Activated CD8-positive, alpha-beta memory T cell treated with anti-CD3 and anti-CD28 coated beads, Interleukin-2, amount 10 ng/mL, durations not matched to agents 7 days and 5 days (primary cell): Measurements from ENCODE around the gene ADAMTSL4. TPM values are rescaled to one million over a fixed set of nuclear protein-coding genes. Genes with fewer than 3 reads are reported as not detected.
"Not testable (repeated sequence)": the region's sequence is repeated elsewhere in the genome, so short reads cannot be mapped to it uniquely, and the experiment has no call there.

Source experiments
- ATAC-seq: fragments of 150-1000 bp; cut with Tn5 transposase; one replicate; pipeline ENCODE4 v1.10.0; 2021; ENCODE audit warnings: moderate library complexity
- CTCF ChIA-PET: fragments of 350-600 bp; sonication (Branson Sonifier 250); formaldehyde crosslinking; loops from one replicate; lab custom pipeline; 2021; ENCODE audit warnings: antibody characterized with exemption; lab: Charles Lee
- DNase-seq: peaks from one replicate; pipeline ENCODE4 v3.0.0-alpha.2; 2020
- H3K27ac Mint-ChIP-seq: one replicate; pipeline ENCODE4 v1.8.0; 2021; ENCODE audit warnings: mild to moderate bottlenecking, mixed read lengths
- H3K27me3 Mint-ChIP-seq: one replicate; pipeline ENCODE4 v1.8.0; 2021; ENCODE audit warnings: mixed read lengths
- H3K36me3 Mint-ChIP-seq: one replicate; pipeline ENCODE4 v1.8.0; 2021; ENCODE audit warnings: mild to moderate bottlenecking, mixed read lengths
- H3K4me1 Mint-ChIP-seq: one replicate; pipeline ENCODE4 v1.8.0; 2021; ENCODE audit warnings: mixed read lengths
- H3K4me3 Mint-ChIP-seq: one replicate; pipeline ENCODE4 v1.8.0; 2021; ENCODE audit warnings: mild to moderate bottlenecking, moderate library complexity, mixed read lengths
- H3K9me3 Mint-ChIP-seq: one replicate; pipeline ENCODE4 v1.8.0; 2022; ENCODE audit warnings: low read depth, mixed read lengths
- total RNA-seq, 2 experiments: library from RNA; stranded (reverse); gene quantifications; one replicate each; pipeline ENCODE4 v1.2.3, GENCODE V29; 2021

ADAMTSL4 gene
- total RNA-seq, 2 experiments from 2014 or later = 0.18 to 0.35 TPM

GRCh38 chr1:150578272-150579109, 29.3 kb downstream of the ADAMTSL4 start:
- Mint-ChIP-seq H3K9me3 (no peaks in the 10 kb centered on the region), H3K27me3 (no peaks in the 10 kb centered on the region), H3K27ac (peak overlapping the region; percentile 97), H3K4me1 (peaks cover 38% of the 10 kb centered on the region), H3K4me3 (peak overlapping the region; percentile 99), H3K36me3 (peaks cover 57% of the 10 kb centered on the region)
- ATAC-seq (peak; percentile 6), DNase-seq (peak; percentile 73)
- CTCF ChIA-PET = interaction anchor here (0.9 to 15.0 kb wide), 6 partner anchors 8 to 41 kb away, joined by 3 to 297 read pairs (median 4); no protein-coding TSS in a partner anchor

DNA sequence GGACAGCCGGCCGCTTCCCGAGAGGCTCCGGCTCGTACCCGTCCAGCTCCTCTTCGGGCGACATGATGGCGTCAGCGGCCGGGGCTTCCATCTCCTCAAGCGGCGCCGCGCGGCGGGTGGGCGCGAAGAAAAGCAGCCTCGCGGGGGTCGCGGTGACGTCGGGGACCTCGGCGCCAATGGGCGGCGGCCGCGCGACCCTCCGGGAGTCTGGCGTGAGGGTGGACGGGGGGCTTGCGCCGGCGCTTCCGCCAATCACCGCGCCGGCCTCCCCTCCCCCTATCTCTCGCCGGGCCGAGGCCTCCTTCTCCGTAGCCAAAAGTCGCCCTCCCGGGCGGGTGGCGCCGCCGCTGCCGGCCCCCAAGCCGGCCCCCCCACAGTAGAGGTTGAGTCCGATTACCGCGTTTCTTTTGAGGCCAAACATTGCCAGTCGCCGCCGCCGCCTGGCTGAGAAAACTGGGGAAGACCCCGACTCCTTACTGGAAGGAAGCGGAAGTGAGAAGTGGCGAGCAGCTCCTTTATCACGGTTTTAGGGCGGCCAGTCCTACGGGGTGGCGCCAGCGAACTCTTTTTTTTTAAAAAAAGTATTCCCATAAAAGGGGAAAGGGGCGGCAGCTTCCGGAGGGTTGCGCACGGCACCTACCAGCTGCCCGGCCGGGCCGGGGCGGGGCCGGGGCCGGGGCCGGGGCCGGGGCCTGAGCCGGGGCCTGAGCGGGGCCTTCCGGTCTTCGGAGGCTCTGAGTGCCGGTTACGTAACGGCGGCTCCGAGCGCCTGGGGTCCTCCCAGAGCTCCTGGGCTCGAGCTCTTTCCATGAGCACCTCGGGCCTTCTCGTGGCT, 30.1 kb downstream of the ADAMTSL4 start, which contains the start of gene MCL1:
MCL1 (minus strand) TSS at position 501 of the 835 bp plus-strand sequence; CDS start at position 421, 80 bp downstream.
- H3K36me3 Mint-ChIP-seq = peaks cover 52% of the 10 kb centered on the region
- H3K9me3 Mint-ChIP-seq = no peaks in the 10 kb centered on the region
- H3K27me3 Mint-ChIP-seq = no peaks in the 10 kb centered on the region
- peak; percentile 95 for DNase-seq
- peaks cover 31% of the 10 kb centered on the region for H3K4me1 Mint-ChIP-seq
- CTCF ChIA-PET = interaction anchor here (0.9 to 15.0 kb wide), 14 partner anchors 9 to 346 kb away, joined by 3 to 297 read pairs (median 4); partner anchors contain the start of genes ENSA and SETDB1
- peak within 1 kb of the TSS; percentile 99 for H3K4me3 Mint-ChIP-seq
- ATAC-seq = peak; percentile 76
- peak within 1 kb of the TSS; percentile 97 for H3K27ac Mint-ChIP-seq

DNA sequence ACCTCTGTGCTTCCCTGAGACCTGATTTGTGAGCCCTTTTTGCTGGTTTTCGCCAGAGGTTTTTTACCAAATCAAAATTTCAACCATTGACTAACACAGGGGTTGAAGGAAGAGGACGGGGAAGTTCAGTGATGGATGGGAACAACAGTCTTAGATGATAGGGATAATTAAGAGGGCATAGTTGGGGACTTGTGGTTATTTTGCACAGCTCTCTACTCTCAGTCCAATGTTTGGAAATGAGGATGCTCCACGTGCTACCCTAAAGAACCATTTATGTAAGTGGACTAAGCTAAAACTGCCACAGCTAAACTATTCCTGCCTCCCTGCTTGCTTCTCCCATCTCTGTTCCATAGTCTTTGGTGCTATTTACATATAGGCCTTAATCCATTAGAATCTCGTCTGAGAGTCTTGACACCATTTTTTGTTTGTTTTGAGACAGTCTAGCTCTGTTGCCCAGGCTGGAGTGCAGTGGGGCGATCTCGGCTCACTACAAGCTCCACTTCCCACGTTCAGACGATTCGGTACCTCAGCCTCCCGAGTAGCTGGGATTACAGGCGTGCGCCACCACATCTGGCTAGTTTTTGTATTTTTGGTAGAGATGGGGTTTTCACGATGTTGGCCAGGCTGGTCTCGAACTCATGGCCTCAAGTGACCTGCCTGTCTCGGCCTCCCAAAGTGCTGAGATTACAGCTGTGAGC, 30.9 kb downstream of the ADAMTSL4 start:
- ATAC-seq = peak; percentile 0
- Mint-ChIP-seq H3K4me1 (peaks cover 24% of the 10 kb centered on the region), H3K27me3 (no peaks in the 10 kb centered on the region), H3K4me3 (peak overlapping the region; percentile 83), H3K9me3 (no peaks in the 10 kb centered on the region), H3K36me3 (peaks cover 45% of the 10 kb centered on the region), H3K27ac (peak overlapping the region; percentile 96)
- CTCF ChIA-PET = interaction anchor here (1.0 to 15.0 kb wide), 12 partner anchors 10 to 346 kb away, joined by 3 to 297 read pairs (median 4); partner anchors contain the start of genes ENSA and SETDB1
- DNase-seq = no peak

DNA sequence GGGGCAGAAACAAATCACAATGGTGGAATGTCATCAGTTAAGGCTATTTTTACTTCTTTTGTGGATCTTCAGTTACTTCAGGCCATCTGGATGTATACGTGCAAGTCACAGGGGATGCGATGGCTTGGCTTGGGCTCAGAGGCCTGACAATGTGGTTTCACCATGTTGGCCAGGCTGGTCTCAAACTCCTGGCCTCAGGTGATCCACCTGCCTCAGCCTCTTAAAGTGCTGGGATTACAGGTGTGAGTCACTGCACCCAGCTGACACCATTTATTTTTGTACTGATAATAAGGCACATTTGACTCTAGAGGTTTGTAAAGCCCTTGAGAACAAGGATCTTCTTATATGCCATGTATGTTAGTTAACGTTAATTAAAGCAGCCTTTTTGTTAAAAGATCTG, 31.8 kb downstream of the ADAMTSL4 start:
- Mint-ChIP-seq H3K36me3 (peaks cover 38% of the 10 kb centered on the region), H3K4me3 (peak overlapping the region; percentile 83), H3K4me1 (peaks cover 17% of the 10 kb centered on the region), H3K27ac (peak overlapping the region; percentile 96)
- ATAC-seq, DNase-seq, H3K9me3 Mint-ChIP-seq, H3K27me3 Mint-ChIP-seq: not testable (repeated sequence)
- CTCF ChIA-PET = interaction anchor here (1.4 to 15.0 kb wide), 3 partner anchors 18 to 325 kb away, joined by 3 to 297 read pairs (median 5); no protein-coding TSS in a partner anchor

- CTCF ChIA-PET = interaction anchor here (15.0 kb wide), 1 partner anchor 18 kb away, joined by 297 read pairs; no protein-coding TSS in a partner anchor
- H3K27ac Mint-ChIP-seq, DNase-seq: not testable (repeated sequence)
These were observed 32.2 kb downstream of the ADAMTSL4 start for GRCh38 chr1:150581437-150581836.

DNA sequence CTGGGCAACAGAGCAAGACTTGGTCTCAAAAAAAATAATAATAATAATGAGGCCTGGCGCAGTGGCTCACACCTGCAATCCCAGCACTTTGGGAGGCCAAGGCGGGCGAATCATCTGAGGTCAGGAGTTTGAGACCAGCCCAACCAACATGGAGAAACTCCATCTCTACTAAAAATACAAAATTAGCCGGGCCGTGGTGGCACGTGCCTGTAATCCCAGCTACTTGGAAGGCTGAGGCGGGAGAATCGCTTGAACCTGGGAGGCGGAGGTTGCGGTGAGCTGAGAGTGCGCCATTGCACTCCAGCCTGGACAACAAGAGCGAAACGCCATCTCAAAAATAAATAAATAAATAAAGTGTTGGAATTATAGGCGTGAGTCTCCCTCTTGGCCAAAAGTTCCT, 32.8 kb downstream of the ADAMTSL4 start:
- not testable (repeated sequence) for H3K9me3 Mint-ChIP-seq, ATAC-seq, DNase-seq, H3K27ac Mint-ChIP-seq, H3K4me3 Mint-ChIP-seq, H3K27me3 Mint-ChIP-seq
- H3K36me3 Mint-ChIP-seq = peaks cover 28% of the 10 kb centered on the region
- peaks cover 16% of the 10 kb centered on the region for H3K4me1 Mint-ChIP-seq
- CTCF ChIA-PET = interaction anchor here (3.6 to 15.0 kb wide), 2 partner anchors 19 to 21 kb away, joined by 20 to 297 read pairs; no protein-coding TSS in a partner anchor

More at GRCh38 chr1:150581437-150581836, 32.2 kb downstream of the ADAMTSL4 start:
- not testable (repeated sequence) for H3K9me3 Mint-ChIP-seq, H3K27me3 Mint-ChIP-seq, H3K4me3 Mint-ChIP-seq, ATAC-seq
- H3K36me3 Mint-ChIP-seq = peaks cover 33% of the 10 kb centered on the region
- H3K4me1 Mint-ChIP-seq = peaks cover 16% of the 10 kb centered on the region

DNA sequence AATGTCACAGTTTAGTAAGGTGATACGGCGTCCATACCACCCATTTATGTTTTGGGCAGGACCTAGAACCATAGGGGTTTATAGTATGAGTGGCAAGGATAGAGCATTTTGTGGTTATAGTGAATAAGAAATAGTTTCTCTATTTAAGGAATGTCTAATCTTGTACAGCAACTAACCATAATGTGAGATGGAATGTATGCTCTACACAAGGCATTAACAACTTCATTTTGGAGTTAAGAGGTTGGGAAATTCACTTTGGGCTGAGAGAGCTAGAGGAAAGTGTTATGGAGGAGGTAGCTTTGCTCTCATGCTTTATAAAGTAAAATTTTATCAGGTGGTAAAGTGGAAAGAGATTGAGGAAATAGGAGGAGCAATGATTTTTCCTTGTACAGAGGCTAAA, 33.2 kb downstream of the ADAMTSL4 start:
- CTCF ChIA-PET = interaction anchor here (0.9 to 3.6 kb wide), 4 partner anchors 18 to 36 kb away, joined by 3 to 20 read pairs (median 3); no protein-coding TSS in a partner anchor
- DNase-seq (no peak), ATAC-seq (no peak)
- Mint-ChIP-seq H3K9me3 (no peaks in the 10 kb centered on the region), H3K4me3 (no peak overlapping the region), H3K27me3 (no peaks in the 10 kb centered on the region), H3K27ac (no peak overlapping the region), H3K36me3 (peaks cover 24% of the 10 kb centered on the region), H3K4me1 (peaks cover 16% of the 10 kb centered on the region)

GRCh38 chr1:150596095-150596892, 47.1 kb downstream of the ADAMTSL4 start:
- H3K4me1 Mint-ChIP-seq = peaks cover 10% of the 10 kb centered on the region
- no peaks in the 10 kb centered on the region for H3K9me3 Mint-ChIP-seq
- ATAC-seq (no peak), DNase-seq (no peak)
- no peaks in the 10 kb centered on the region for H3K27me3 Mint-ChIP-seq
- H3K36me3 Mint-ChIP-seq = peaks cover 8% of the 10 kb centered on the region
- no peak overlapping the region for H3K4me3 Mint-ChIP-seq
- no peak overlapping the region for H3K27ac Mint-ChIP-seq
- CTCF ChIA-PET = no interaction called here

GRCh38 chr1:150596976-150597375, 47.8 kb downstream of the ADAMTSL4 start:
- CTCF ChIA-PET = no interaction called here
- no peaks in the 10 kb centered on the region for H3K27me3 Mint-ChIP-seq
- no peak overlapping the region for H3K27ac Mint-ChIP-seq
- no peak overlapping the region for H3K4me3 Mint-ChIP-seq
- no peak for DNase-seq
- no peaks in the 10 kb centered on the region for H3K9me3 Mint-ChIP-seq
- no peak for ATAC-seq
- H3K4me1 Mint-ChIP-seq = peaks cover 10% of the 10 kb centered on the region
- H3K36me3 Mint-ChIP-seq = peaks cover 5% of the 10 kb centered on the region

DNA sequence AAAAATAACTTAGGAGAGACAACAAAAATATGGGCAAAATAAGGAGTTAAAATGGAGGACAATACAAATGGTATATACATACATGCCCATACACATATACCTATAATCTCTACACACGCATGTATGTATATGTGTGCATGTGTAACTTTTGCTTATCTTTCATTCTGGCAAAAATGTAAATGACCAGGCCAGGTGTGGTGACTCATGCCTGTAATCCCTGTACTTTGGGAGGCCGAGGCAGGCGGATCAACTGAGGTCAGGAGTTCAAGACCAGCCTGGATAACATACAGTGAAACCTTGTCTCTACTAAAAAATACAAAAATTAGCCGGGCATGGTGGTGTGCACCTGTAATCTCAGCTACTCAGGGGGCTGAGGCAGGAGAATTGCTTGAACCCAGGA, 49.1 kb downstream of the ADAMTSL4 start:
- ATAC-seq, H3K36me3 Mint-ChIP-seq, DNase-seq, H3K27me3 Mint-ChIP-seq, H3K9me3 Mint-ChIP-seq, CTCF ChIA-PET, H3K4me3 Mint-ChIP-seq, H3K27ac Mint-ChIP-seq: not testable (repeated sequence)
- peaks cover 10% of the 10 kb centered on the region for H3K4me1 Mint-ChIP-seq

GRCh38 chr1:150601540-150601939, 52.3 kb downstream of the ADAMTSL4 start:
- H3K27ac Mint-ChIP-seq = no peak overlapping the region
- H3K9me3 Mint-ChIP-seq = no peaks in the 10 kb centered on the region
- peaks cover 6% of the 10 kb centered on the region for H3K36me3 Mint-ChIP-seq
- CTCF ChIA-PET = interaction anchor here (0.9 kb wide), 1 partner anchor 12 kb away, joined by 3 read pairs; no protein-coding TSS in a partner anchor
- peaks cover 18% of the 10 kb centered on the region for H3K4me1 Mint-ChIP-seq
- no peaks in the 10 kb centered on the region for H3K27me3 Mint-ChIP-seq
- H3K4me3 Mint-ChIP-seq = no peak overlapping the region
- ATAC-seq (no peak), DNase-seq (no peak)

DNA sequence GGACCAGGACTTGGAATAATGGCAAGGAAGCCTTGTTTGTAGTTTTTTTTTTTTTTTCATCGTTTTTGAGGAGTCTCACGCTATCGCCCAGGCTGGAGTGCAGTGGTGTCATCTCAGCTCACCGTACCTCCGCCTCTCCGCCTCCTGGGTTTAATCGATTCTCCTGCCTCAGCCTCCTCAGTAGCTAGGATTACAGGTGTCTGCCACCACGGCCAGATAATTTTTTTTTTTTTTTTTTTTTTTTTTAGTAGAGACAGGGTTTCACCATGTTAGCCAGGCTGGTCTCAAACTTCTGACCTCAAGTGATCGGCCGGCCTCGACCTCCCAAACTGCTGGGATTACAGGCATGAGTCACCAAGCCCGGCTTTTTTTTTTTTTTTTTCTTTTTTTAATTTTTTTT, 53.2 kb downstream of the ADAMTSL4 start:
- H3K36me3 Mint-ChIP-seq, H3K27me3 Mint-ChIP-seq, H3K4me3 Mint-ChIP-seq, DNase-seq, H3K27ac Mint-ChIP-seq, H3K9me3 Mint-ChIP-seq, ATAC-seq: not testable (repeated sequence)
- CTCF ChIA-PET = interaction anchor here (1.3 kb wide), 1 partner anchor 32 kb away, joined by 3 read pairs; no protein-coding TSS in a partner anchor
- H3K4me1 Mint-ChIP-seq = peaks cover 15% of the 10 kb centered on the region
